SK-N-SH treated with all-trans-retinoic acid at 6 μM for 48 hours (cell line): Measurements from ENCODE around the gene CNTNAP2.
A peak's percentile ranks its signal among the peaks of the same experiment; 100 is the strongest.

Source experiments
- ATAC-seq: fragments of 200-7000 bp; cut with Tn5 transposase; 3 replicates; pipeline ENCODE4 v1.9.1; 2020; ENCODE audit warnings: mild to moderate bottlenecking, moderate library complexity
- ARNTL ChIP-seq: fragments of 450-650 bp; formaldehyde crosslinking; IDR thresholded peaks from 2 replicates; pipeline ENCODE4 v1.5.0; 2020; ENCODE audit warnings: low read depth, mild to moderate bottlenecking, moderate library complexity, borderline replicate concordance
- BACH2 ChIP-seq: fragments of 250-450 bp; sonication (Bioruptor Pico); IDR thresholded peaks from 2 replicates; pipeline ENCODE4 v1.9.0; 2021; ENCODE audit warnings: mild to moderate bottlenecking, borderline replicate concordance
- CSDC2 ChIP-seq: fragments of 250-450 bp; sonication (Bioruptor Pico); IDR thresholded peaks from 2 replicates; pipeline ENCODE4 v1.5.0; 2020; ENCODE audit warnings: mild to moderate bottlenecking, moderate library complexity
- ESRRG ChIP-seq: fragments of 250-450 bp; sonication (Bioruptor Pico); IDR thresholded peaks from 2 replicates; pipeline ENCODE4 v1.6.1; 2021; ENCODE audit warnings: mild to moderate bottlenecking
- GLIS3 ChIP-seq: fragments of 250-450 bp; sonication (Bioruptor Pico); IDR thresholded peaks from 2 replicates; pipeline ENCODE4 v1.5.0; 2020; ENCODE audit warnings: mild to moderate bottlenecking, moderate library complexity
- ISL1 ChIP-seq: fragments of 250-450 bp; sonication (Bioruptor Pico); IDR thresholded peaks from 2 replicates; pipeline ENCODE4 v2.1.2; 2022; ENCODE audit warnings: mild to moderate bottlenecking, moderate library complexity
- OSR1 ChIP-seq: fragments of 250-450 bp; sonication (Bioruptor Pico); IDR thresholded peaks from 2 replicates; pipeline ENCODE4 v1.8.0; 2022; ENCODE audit warnings: moderate library complexity, mild to moderate bottlenecking, inconsistent platforms
- PATZ1 ChIP-seq: fragments of 250-450 bp; sonication (Bioruptor Pico); IDR thresholded peaks from 2 replicates; pipeline ENCODE4 v1.8.0; 2020; ENCODE audit warnings: mild to moderate bottlenecking, moderate library complexity, borderline replicate concordance
- PPARA ChIP-seq: fragments of 250-450 bp; sonication (Bioruptor Pico); IDR thresholded peaks from 2 replicates; pipeline ENCODE4 v1.5.0; 2020; ENCODE audit warnings: mild to moderate bottlenecking, borderline replicate concordance
- RARB ChIP-seq: fragments of 250-450 bp; sonication (Bioruptor Pico); IDR thresholded peaks from 2 replicates; pipeline ENCODE4 v1.8.0; 2021; ENCODE audit warnings: mild to moderate bottlenecking, moderate library complexity
- SNAI2 ChIP-seq: fragments of 250-450 bp; sonication (Bioruptor Pico); IDR thresholded peaks from 2 replicates; pipeline ENCODE4 v1.5.0; 2020; ENCODE audit warnings: mild to moderate bottlenecking, moderate library complexity
- TCF4 ChIP-seq: fragments of 250-450 bp; sonication (Bioruptor Pico); IDR thresholded peaks from 2 replicates; pipeline ENCODE4 v1.8.0; 2021; ENCODE audit warnings: mild to moderate bottlenecking, moderate library complexity, borderline replicate concordance
- TOX ChIP-seq: fragments of 250-450 bp; sonication (Bioruptor Pico); IDR thresholded peaks from 2 replicates; pipeline ENCODE4 v1.8.0; 2021; ENCODE audit warnings: mild to moderate bottlenecking, moderate library complexity, borderline replicate concordance
- TSHZ2 ChIP-seq: fragments of 250-450 bp; sonication (Bioruptor Pico); IDR thresholded peaks from 2 replicates; pipeline ENCODE4 v1.5.0; 2020; ENCODE audit warnings: mild to moderate bottlenecking, moderate library complexity
- ZC3H10 ChIP-seq: fragments of 250-450 bp; sonication (Bioruptor Pico); IDR thresholded peaks from 2 replicates; pipeline ENCODE4 v1.5.1; 2021; ENCODE audit warnings: mild to moderate bottlenecking, moderate library complexity
- ZFP3 ChIP-seq: fragments of 250-450 bp; sonication (Bioruptor Pico); IDR thresholded peaks from 2 replicates; pipeline ENCODE4 v1.5.0; 2020; ENCODE audit warnings: mild to moderate bottlenecking, moderate library complexity
- ZFP30 ChIP-seq: fragments of 450-650 bp; formaldehyde crosslinking; IDR thresholded peaks from 2 replicates; pipeline ENCODE4 v1.5.0; 2022; ENCODE audit warnings: mild to moderate bottlenecking, moderate library complexity
- ZNF565 ChIP-seq: fragments of 450-650 bp; formaldehyde crosslinking; conservative IDR thresholded peaks from 2 replicates; pipeline ENCODE4 v1.5.0; 2020; ENCODE audit warnings: low read depth, mild to moderate bottlenecking, moderate library complexity
- ZNF70 ChIP-seq: fragments of 450-650 bp; formaldehyde crosslinking; IDR thresholded peaks from 2 replicates; pipeline ENCODE4 v1.5.0; 2020; ENCODE audit warnings: mild to moderate bottlenecking, moderate library complexity
- ZNF8 ChIP-seq: fragments of 450-650 bp; formaldehyde crosslinking; IDR thresholded peaks from 2 replicates; pipeline ENCODE4 v1.5.0; 2020; ENCODE audit warnings: mild to moderate bottlenecking, moderate library complexity
- TF ChIP-seq, protein P1 (sequence below): fragments of 250-450 bp; sonication (Bioruptor Pico); IDR thresholded peaks from 2 replicates; pipeline ENCODE4 v1.8.0; 2021; ENCODE audit warnings: low read depth, mild to moderate bottlenecking, moderate library complexity, borderline replicate concordance
- TF ChIP-seq, protein P2 (sequence below): fragments of 250-450 bp; sonication (Bioruptor Pico); IDR thresholded peaks from 2 replicates; pipeline ENCODE4 v1.5.1; 2020; ENCODE audit warnings: low read depth, mild to moderate bottlenecking, moderate library complexity
- TF ChIP-seq, protein P3 (sequence below): fragments of 250-450 bp; sonication (Bioruptor Pico); IDR thresholded peaks from 2 replicates; pipeline ENCODE4 v1.5.1; 2021; ENCODE audit warnings: mild to moderate bottlenecking, moderate library complexity

CNTNAP2 gene

DNA sequence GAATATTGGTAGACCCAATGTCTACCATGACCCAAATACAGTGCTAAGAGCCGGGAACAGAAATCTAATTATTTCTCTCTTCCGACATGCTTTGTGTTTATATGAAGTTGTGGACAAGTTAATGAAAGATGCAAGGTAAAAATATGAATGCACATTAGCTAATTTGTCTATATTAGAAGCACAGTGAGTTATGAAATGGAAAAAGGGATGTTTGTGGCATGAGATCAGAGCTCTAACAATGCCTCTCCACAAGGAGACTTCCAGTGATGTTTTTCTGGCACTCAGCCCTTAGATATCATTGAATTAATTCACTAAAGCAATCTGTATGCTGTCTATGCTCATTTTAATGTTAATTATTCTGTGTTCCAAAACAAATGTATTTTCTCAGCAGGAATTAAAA lies 897.2 kb downstream of the CNTNAP2 start:
- peak; percentile 89 for TF ChIP-seq TOX (CRISPR knock-in tag)
- no peak for TF ChIP-seq RARB (CRISPR knock-in tag)
- TF ChIP-seq ESRRG (CRISPR knock-in tag): peak; percentile 44; the same call in 1 of the 2 replicates
- TF ChIP-seq, protein P1, sequence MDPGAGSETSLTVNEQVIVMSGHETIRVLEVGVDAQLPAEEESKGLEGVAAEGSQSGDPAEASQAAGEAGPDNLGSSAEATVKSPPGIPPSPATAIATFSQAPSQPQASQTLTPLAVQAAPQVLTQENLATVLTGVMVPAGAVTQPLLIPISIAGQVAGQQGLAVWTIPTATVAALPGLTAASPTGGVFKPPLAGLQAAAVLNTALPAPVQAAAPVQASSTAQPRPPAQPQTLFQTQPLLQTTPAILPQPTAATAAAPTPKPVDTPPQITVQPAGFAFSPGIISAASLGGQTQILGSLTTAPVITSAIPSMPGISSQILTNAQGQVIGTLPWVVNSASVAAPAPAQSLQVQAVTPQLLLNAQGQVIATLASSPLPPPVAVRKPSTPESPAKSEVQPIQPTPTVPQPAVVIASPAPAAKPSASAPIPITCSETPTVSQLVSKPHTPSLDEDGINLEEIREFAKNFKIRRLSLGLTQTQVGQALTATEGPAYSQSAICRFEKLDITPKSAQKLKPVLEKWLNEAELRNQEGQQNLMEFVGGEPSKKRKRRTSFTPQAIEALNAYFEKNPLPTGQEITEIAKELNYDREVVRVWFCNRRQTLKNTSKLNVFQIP (CRISPR knock-in tag): peak; percentile 73; the same call in 1 of the 2 replicates
- no peak for TF ChIP-seq ARNTL (CRISPR knock-in tag)
- TF ChIP-seq OSR1 (CRISPR knock-in tag): no peak
- peak; percentile 98 for TF ChIP-seq ISL1 (CRISPR knock-in tag)
- TF ChIP-seq BACH2: no peak
- TF ChIP-seq PPARA (CRISPR knock-in tag): no peak
- TF ChIP-seq ZNF565: peak; percentile 49; the same call in 1 of the 2 replicates
- TF ChIP-seq ZFP3 (CRISPR knock-in tag): no peak
- peak; percentile 93; the same call in 1 of the 2 replicates for TF ChIP-seq PATZ1 (CRISPR knock-in tag)
- no peak for TF ChIP-seq ZNF70 (CRISPR knock-in tag)
- peak; percentile 45; the same call in 1 of the 2 replicates for TF ChIP-seq ZNF8
- TF ChIP-seq SNAI2 (CRISPR knock-in tag): 0 out of 2 replicates have a peak, but pooled peaks have one; percentile 49
- TF ChIP-seq TSHZ2 (CRISPR knock-in tag): 0 out of 2 replicates have a peak, but pooled peaks have one; percentile 38
- TF ChIP-seq TCF4 (CRISPR knock-in tag): no peak; the same call in 1 of the 2 replicates
- 0 out of 2 replicates have a peak, but pooled peaks have one; percentile 57 for TF ChIP-seq CSDC2
- TF ChIP-seq, protein P2, sequence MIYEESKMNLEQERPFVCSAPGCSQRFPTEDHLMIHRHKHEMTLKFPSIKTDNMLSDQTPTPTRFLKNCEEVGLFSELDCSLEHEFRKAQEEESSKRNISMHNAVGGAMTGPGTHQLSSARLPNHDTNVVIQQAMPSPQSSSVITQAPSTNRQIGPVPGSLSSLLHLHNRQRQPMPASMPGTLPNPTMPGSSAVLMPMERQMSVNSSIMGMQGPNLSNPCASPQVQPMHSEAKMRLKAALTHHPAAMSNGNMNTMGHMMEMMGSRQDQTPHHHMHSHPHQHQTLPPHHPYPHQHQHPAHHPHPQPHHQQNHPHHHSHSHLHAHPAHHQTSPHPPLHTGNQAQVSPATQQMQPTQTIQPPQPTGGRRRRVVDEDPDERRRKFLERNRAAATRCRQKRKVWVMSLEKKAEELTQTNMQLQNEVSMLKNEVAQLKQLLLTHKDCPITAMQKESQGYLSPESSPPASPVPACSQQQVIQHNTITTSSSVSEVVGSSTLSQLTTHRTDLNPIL (CRISPR knock-in tag): peak; percentile 99
- TF ChIP-seq ZFP30: 0 out of 2 replicates have a peak, but pooled peaks have one; percentile 18
- peak; percentile 98 for TF ChIP-seq ZC3H10 (CRISPR knock-in tag)
- TF ChIP-seq GLIS3 (CRISPR knock-in tag): peak; percentile 91; the same call in 1 of the 2 replicates
- TF ChIP-seq, protein P3, sequence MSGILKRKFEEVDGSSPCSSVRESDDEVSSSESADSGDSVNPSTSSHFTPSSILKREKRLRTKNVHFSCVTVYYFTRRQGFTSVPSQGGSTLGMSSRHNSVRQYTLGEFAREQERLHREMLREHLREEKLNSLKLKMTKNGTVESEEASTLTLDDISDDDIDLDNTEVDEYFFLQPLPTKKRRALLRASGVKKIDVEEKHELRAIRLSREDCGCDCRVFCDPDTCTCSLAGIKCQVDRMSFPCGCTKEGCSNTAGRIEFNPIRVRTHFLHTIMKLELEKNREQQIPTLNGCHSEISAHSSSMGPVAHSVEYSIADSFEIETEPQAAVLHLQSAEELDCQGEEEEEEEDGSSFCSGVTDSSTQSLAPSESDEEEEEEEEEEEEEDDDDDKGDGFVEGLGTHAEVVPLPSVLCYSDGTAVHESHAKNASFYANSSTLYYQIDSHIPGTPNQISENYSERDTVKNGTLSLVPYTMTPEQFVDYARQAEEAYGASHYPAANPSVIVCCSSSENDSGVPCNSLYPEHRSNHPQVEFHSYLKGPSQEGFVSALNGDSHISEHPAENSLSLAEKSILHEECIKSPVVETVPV (CRISPR knock-in tag): peak; percentile 72; the same call in 1 of the 2 replicates
- ATAC-seq: peak; percentile 90

GRCh38 chr7:147014286-147014955 lies 897.8 kb downstream of the CNTNAP2 start:
- ATAC-seq: peak; percentile 68
- TF ChIP-seq, protein P2 (CRISPR knock-in tag): no peak
- TF ChIP-seq ISL1 (CRISPR knock-in tag): peak; percentile 62
